ENCODE measurements around the gene DENND11. TPM values are rescaled to one million over a fixed set of nuclear protein-coding genes. Genes with fewer than 3 reads are reported as not detected.

The DENND11 gene
- polyA plus RNA-seq, 1 of the 3 experiments (the other 2 are of a cell fraction) = 5.5 TPM

- Histone ChIP-seq H3K79me2 (ENCODE audit: insufficient read depth) (peaks cover 54% of the 10 kb centered on the region), H3K9ac (no peak overlapping the region), H3K27ac (ENCODE audit: low read depth in 2 of 2, low read length in 1 of 2) (no peak overlapping the region), H3K4me2 (no peak overlapping the region), H3K27me3 (ENCODE audit: insufficient read depth) (no peaks in the 10 kb centered on the region), H3F3A (replicated peaks; ENCODE audit: insufficient read depth) (no peaks in the 10 kb centered on the region), H3K4me1 (ENCODE audit: control insufficient read depth in 1 of 2, insufficient read depth in 2 of 2, low read depth in 1 of 2, low read length in 1 of 2) (no peaks in the 10 kb centered on the region), H4K20me1 (ENCODE audit: insufficient read depth) (no peaks in the 10 kb centered on the region; the same call in 1 of the 2 replicates), H3K36me3 (replicated peaks in 1 of 2; ENCODE audit: control insufficient read depth in 1 of 2, insufficient read depth in 2 of 2, low read length in 1 of 2) (peaks cover 12 to 19% of the 10 kb centered on the region in 2 experiments), H2AFZ (ENCODE audit: low read depth) (no peak overlapping the region), H3K9me3 (no peaks in the 10 kb centered on the region), H3K9me2 (no peaks in the 10 kb centered on the region), H3K4me3 (ENCODE audit: low read depth in 2 of 2, low read length in 1 of 2) (no peak overlapping the region)
- ChIA-PET CTCF (interaction anchor here (0.6 to 2.8 kb wide), 7 partner anchors 14 to 49 kb away, joined by 3 to 15 read pairs (median 3); partner anchors contain the start of gene DENND11), POLR2A (interaction anchor here (1.3 kb wide), 1 partner anchor 50 kb away, joined by 5 read pairs; the partner anchor contains the start of gene SSBP1)
- TF ChIP-seq MXI1 (IDR thresholded peaks at IDR 0.05; ENCODE audit: low read depth, low read length) (no peak), TCF12 (IDR thresholded peaks at IDR 0.05) (no peak), CHD2 (IDR thresholded peaks at IDR 0.05; ENCODE audit: low read length, partially characterized antibody) (no peak), RAD21 (IDR thresholded peaks at IDR 0.05; ENCODE audit: low read length) (no peak), RFX5 (IDR thresholded peaks at IDR 0.05; ENCODE audit: low read length) (no peak), YY1 (IDR thresholded peaks at IDR 0.05; ENCODE audit: low read depth) (no peak), TAF1 (IDR thresholded peaks at IDR 0.05; ENCODE audit: borderline replicate concordance, low read depth, low read length) (no peak), FOXJ3 (CRISPR knock-in tag; IDR thresholded peaks at IDR 0.05) (no peak), SIN3A (IDR thresholded peaks at IDR 0.05; ENCODE audit: borderline replicate concordance, low read depth, low read length) (no peak)
- DNase-seq = no peak
- 96% methylated on average over 5 of the region's 5 CpGs for WGBS (ENCODE audit: low lambda C conversion rate)
Measured at GRCh38 chr7:141688043-141688442, 13.9 kb downstream of the DENND11 start.

DNA sequence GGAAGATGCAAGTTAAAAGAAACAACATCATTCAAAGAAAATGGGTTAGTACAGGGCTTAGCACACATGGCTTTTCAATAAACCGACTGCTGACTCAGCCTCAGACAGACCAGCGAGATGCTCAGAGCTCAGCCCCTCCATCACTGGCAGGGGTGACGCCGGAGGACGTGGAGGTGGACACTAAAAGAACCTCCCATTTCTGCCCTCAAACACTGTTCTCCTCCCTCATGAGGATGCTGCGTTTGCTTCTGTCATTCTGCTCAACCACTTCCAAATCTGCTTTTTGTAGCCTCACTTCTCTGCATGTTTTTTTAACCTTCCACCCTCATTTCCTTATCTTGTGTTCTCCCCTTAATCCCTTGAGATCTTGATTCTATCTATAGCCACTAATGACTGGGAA, 15.3 kb downstream of the DENND11 start:
- Histone ChIP-seq H2AFZ (ENCODE audit: low read depth) (no peak overlapping the region), H3K79me2 (ENCODE audit: insufficient read depth) (peaks cover 42% of the 10 kb centered on the region), H3K27me3 (ENCODE audit: insufficient read depth) (no peaks in the 10 kb centered on the region), H3K27ac (ENCODE audit: low read depth in 2 of 2, low read length in 1 of 2) (no peak overlapping the region), H4K20me1 (ENCODE audit: insufficient read depth) (no peaks in the 10 kb centered on the region; the same call in 1 of the 2 replicates), H3K9me2 (no peaks in the 10 kb centered on the region), H3F3A (replicated peaks; ENCODE audit: insufficient read depth) (no peaks in the 10 kb centered on the region), H3K9me3 (no peaks in the 10 kb centered on the region), H3K36me3 (replicated peaks in 1 of 2; ENCODE audit: control insufficient read depth in 1 of 2, insufficient read depth in 2 of 2, low read length in 1 of 2) (peaks cover 21 to 32% of the 10 kb centered on the region in 2 experiments), H3K4me3 (ENCODE audit: low read depth in 2 of 2, low read length in 1 of 2) (no peak overlapping the region), H3K9ac (no peak overlapping the region), H3K4me2 (no peak overlapping the region), H3K4me1 (ENCODE audit: control insufficient read depth in 1 of 2, insufficient read depth in 2 of 2, low read depth in 1 of 2, low read length in 1 of 2) (no peaks in the 10 kb centered on the region)
- DNase-seq = no peak
- 91% methylated on average over 6 of the region's 6 CpGs for WGBS (ENCODE audit: low lambda C conversion rate)
- ChIA-PET CTCF (interaction anchor here (1.2 to 2.3 kb wide), 3 partner anchors 17 to 51 kb away, joined by 3 to 13 read pairs (median 4); no protein-coding TSS in a partner anchor), POLR2A (interaction anchor here (0.5 kb wide), 1 partner anchor 51 kb away, joined by 3 read pairs; no protein-coding TSS in a partner anchor)
- TF ChIP-seq RFX5 (IDR thresholded peaks at IDR 0.05; ENCODE audit: low read length) (no peak), NFIC (IDR thresholded peaks at IDR 0.05; ENCODE audit: borderline replicate concordance) (no peak), FOXM1 (IDR thresholded peaks at IDR 0.05; ENCODE audit: low read depth) (no peak), SMC3 (IDR thresholded peaks at IDR 0.05; ENCODE audit: low read depth, low read length) (no peak), MXI1 (IDR thresholded peaks at IDR 0.05; ENCODE audit: low read depth, low read length) (no peak), MAX (IDR thresholded peaks at IDR 0.05; ENCODE audit: low read depth) (no peak), TEAD4 (IDR thresholded peaks at IDR 0.05; ENCODE audit: borderline replicate concordance, insufficient read depth) (no peak), USF2 (IDR thresholded peaks at IDR 0.05; ENCODE audit: borderline replicate concordance, low read depth, low read length) (no peak), POLR2AphosphoS5 (IDR thresholded peaks at IDR 0.05; ENCODE audit: low read depth, low read length) (no peak), GABPA (IDR thresholded peaks at IDR 0.05; ENCODE audit: low read depth) (no peak), FOXJ3 (CRISPR knock-in tag; IDR thresholded peaks at IDR 0.05) (no peak)
- TF ChIP-seq, protein P1, sequence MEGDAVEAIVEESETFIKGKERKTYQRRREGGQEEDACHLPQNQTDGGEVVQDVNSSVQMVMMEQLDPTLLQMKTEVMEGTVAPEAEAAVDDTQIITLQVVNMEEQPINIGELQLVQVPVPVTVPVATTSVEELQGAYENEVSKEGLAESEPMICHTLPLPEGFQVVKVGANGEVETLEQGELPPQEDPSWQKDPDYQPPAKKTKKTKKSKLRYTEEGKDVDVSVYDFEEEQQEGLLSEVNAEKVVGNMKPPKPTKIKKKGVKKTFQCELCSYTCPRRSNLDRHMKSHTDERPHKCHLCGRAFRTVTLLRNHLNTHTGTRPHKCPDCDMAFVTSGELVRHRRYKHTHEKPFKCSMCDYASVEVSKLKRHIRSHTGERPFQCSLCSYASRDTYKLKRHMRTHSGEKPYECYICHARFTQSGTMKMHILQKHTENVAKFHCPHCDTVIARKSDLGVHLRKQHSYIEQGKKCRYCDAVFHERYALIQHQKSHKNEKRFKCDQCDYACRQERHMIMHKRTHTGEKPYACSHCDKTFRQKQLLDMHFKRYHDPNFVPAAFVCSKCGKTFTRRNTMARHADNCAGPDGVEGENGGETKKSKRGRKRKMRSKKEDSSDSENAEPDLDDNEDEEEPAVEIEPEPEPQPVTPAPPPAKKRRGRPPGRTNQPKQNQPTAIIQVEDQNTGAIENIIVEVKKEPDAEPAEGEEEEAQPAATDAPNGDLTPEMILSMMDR (IDR thresholded peaks at IDR 0.05) = no peak
- TF ChIP-seq, protein P2, sequence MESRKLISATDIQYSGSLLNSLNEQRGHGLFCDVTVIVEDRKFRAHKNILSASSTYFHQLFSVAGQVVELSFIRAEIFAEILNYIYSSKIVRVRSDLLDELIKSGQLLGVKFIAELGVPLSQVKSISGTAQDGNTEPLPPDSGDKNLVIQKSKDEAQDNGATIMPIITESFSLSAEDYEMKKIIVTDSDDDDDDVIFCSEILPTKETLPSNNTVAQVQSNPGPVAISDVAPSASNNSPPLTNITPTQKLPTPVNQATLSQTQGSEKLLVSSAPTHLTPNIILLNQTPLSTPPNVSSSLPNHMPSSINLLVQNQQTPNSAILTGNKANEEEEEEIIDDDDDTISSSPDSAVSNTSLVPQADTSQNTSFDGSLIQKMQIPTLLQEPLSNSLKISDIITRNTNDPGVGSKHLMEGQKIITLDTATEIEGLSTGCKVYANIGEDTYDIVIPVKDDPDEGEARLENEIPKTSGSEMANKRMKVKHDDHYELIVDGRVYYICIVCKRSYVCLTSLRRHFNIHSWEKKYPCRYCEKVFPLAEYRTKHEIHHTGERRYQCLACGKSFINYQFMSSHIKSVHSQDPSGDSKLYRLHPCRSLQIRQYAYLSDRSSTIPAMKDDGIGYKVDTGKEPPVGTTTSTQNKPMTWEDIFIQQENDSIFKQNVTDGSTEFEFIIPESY (IDR thresholded peaks at IDR 0.05; ENCODE audit: borderline replicate concordance, low read depth) = no peak

All from SK-N-SH (cell line).